ENCODE results near the gene MYO7B.

GRCh38 chr2:127612111-127612822, 76.8 kb downstream of the MYO7B start:
- TF ChIP-seq CTCF (IDR thresholded peaks at IDR 0.05) (no peak), MXI1 (IDR thresholded peaks at IDR 0.05; ENCODE audit: low read depth, low read length) (no peak), EP300 (IDR thresholded peaks at IDR 0.05; ENCODE audit: borderline replicate concordance in 1 of 2, low read depth in 1 of 2, low read length in 1 of 2) (no peak), RFX5 (IDR thresholded peaks at IDR 0.05; ENCODE audit: low read length) (no peak), CHD2 (IDR thresholded peaks at IDR 0.05; ENCODE audit: low read length, partially characterized antibody) (no peak), JUND (IDR thresholded peaks at IDR 0.05) (no peak)
- TF ChIP-seq, protein P1, sequence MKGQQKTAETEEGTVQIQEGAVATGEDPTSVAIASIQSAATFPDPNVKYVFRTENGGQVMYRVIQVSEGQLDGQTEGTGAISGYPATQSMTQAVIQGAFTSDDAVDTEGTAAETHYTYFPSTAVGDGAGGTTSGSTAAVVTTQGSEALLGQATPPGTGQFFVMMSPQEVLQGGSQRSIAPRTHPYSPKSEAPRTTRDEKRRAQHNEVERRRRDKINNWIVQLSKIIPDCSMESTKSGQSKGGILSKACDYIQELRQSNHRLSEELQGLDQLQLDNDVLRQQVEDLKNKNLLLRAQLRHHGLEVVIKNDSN (IDR thresholded peaks at IDR 0.05; ENCODE audit: borderline replicate concordance, low read depth): no peak
